ENCODE results near the gene MKRN3. TPM values are rescaled to one million over a fixed set of nuclear protein-coding genes. Genes with fewer than 3 reads are reported as not detected.

MKRN3 gene
- total and polyA plus RNA-seq, 2 of the 8 experiments (the other 6 are each of a cell fraction or from before 2014, with no cell fraction given): not detected

GRCh38 chr15:23576061-23576460 is 10.6 kb downstream of the MKRN3 start (continued):
- no peak for TF ChIP-seq CHD7 (IDR thresholded peaks at IDR 0.05; ENCODE audit: insufficient replicate concordance, low read length)
- TF ChIP-seq SP2 (IDR thresholded peaks at IDR 0.05; ENCODE audit: low read length): no peak
- TF ChIP-seq ASH2L (IDR thresholded peaks at IDR 0.05; ENCODE audit: low read length): no peak
- no peak for TF ChIP-seq CHD2 (IDR thresholded peaks at IDR 0.05; ENCODE audit: low read length)
- no peak for TF ChIP-seq SIX5 (IDR thresholded peaks at IDR 0.05; ENCODE audit: low read depth, low read length)
- no peak for TF ChIP-seq RFX5 (IDR thresholded peaks at IDR 0.05; ENCODE audit: borderline replicate concordance, low read depth, low read length)
- no peak for TF ChIP-seq CTCF (IDR thresholded peaks at IDR 0.05; ENCODE audit: control extremely low read depth in 1 of 3, insufficient read depth in 1 of 3, low read depth in 1 of 3, low read length in 3 of 3)
- TF ChIP-seq BRCA1 (IDR thresholded peaks at IDR 0.05; ENCODE audit: low read depth, low read length): no peak
- TF ChIP-seq MAX (IDR thresholded peaks at IDR 0.05): no peak

Measured in H1 (cell line).